ENCODE results near the gene ATG2A.

- TF ChIP-seq, protein P1, sequence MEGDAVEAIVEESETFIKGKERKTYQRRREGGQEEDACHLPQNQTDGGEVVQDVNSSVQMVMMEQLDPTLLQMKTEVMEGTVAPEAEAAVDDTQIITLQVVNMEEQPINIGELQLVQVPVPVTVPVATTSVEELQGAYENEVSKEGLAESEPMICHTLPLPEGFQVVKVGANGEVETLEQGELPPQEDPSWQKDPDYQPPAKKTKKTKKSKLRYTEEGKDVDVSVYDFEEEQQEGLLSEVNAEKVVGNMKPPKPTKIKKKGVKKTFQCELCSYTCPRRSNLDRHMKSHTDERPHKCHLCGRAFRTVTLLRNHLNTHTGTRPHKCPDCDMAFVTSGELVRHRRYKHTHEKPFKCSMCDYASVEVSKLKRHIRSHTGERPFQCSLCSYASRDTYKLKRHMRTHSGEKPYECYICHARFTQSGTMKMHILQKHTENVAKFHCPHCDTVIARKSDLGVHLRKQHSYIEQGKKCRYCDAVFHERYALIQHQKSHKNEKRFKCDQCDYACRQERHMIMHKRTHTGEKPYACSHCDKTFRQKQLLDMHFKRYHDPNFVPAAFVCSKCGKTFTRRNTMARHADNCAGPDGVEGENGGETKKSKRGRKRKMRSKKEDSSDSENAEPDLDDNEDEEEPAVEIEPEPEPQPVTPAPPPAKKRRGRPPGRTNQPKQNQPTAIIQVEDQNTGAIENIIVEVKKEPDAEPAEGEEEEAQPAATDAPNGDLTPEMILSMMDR (IDR thresholded peaks at IDR 0.05), result no peak
- TF ChIP-seq POLR2A (IDR thresholded peaks at IDR 0.05), result no peak
- no peak for TF ChIP-seq POLR2AphosphoS5 (IDR thresholded peaks at IDR 0.05)
- TF ChIP-seq EP300 (IDR thresholded peaks at IDR 0.05), result no peak
Measured at GRCh38 chr11:64897381-64898075, 19.5 kb downstream of the ATG2A start.

All from stomach (tissue), 4 donors.